GM21367 (cell line): ENCODE measurements around the gene ASB2.

Source experiments
- ATAC-seq: cut with Tn5 transposase; IDR thresholded peaks from one replicate; pipeline ENCODE4 v1.9.1; 2021; ENCODE audit not compliant: unreplicated experiment

The ASB2 gene

DNA sequence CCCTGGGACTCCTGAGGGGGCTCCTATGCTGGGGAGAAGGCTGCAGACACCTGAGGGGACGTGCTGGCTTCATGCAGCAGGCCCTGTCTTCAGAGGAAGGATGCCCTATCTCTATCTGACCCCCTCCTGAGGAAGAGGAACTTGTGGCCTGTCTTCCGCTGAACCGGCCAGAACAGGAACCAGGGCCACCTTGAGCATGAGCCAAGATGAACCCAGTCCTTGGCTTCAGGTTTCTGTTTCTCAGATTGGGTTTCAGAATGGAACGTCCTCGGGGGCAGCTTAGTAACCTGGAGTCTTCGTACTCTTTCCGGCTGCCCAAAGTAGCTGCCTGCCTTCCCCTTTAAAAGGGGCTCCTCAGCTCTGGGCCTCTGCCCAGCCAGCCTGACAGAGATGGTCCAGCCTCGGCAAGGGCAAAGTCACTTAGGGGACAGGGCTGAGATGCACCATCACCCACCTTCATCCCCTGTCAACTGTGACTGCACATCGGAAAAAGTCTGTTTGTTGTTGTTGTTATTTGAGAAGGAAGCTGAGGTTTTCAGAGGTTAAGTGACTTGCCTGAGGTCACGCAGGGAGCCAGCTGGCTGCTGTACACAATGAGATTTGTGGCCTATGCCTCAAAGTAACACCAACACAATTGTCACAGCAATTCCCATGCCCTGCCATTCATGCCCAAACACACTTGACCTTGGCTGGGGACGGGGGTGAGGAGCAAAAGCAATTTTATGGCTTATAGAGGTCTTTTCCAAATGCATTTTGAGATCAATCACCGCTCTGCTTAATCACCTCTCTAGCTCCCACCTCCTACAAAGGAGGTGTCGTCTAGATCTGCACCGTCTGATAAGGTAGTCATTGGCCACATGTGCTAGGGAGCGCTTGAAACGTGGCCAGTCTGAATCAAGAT, 13.4 kb downstream of the ASB2 start:
- peak; percentile 49 for ATAC-seq

DNA sequence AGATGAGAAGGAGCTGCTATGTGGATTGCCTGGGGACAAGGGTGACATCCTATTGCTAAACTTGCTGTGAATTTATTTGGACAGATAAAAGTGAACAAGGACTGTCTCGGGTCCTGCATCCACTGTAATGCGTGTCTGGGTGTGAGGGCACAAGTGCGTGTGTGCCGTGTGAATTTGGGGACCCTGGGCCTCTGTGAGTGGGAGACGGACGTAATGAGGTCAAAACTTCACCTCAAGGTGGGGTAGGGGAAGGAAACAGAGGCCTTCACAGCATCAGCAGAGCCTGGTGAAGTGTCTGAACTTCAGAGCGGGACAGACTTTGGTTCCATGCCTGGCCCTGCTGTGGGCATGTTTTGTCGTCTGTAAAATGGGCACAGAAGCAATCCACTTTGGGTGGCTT, 14.8 kb downstream of the ASB2 start:
- ATAC-seq, result no peak

DNA sequence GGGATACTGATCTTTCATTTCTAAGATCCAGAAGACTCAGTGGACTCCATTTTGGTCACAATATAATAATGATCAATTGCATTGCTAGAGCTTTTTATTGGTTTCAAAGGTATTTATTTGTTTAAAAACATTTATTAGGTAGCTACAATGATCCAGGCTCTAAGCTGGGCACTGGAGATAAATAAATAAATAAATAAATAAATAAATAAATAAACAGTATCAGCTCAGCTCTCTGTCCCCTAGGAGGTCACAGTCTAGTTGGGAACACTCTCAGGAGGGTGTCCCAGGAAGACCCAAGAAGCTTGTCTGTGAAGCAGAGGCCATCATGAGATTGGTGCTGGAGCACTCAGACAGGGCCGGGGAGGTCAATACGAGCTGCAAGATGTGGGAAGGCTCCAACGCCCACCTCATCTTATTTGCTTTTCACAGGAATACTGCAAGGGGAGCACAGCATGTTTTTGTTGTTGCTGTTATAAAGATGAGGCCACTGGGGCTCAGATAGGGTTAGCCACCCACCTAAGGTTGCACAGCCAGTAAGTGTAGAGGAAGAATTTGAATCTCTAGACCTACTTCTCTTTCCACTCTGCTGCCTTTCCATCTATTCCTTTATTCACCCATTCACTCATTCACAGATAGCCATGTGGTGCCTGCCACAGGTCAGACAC, 15.5 kb downstream of the ASB2 start:
- ATAC-seq, result no peak

DNA sequence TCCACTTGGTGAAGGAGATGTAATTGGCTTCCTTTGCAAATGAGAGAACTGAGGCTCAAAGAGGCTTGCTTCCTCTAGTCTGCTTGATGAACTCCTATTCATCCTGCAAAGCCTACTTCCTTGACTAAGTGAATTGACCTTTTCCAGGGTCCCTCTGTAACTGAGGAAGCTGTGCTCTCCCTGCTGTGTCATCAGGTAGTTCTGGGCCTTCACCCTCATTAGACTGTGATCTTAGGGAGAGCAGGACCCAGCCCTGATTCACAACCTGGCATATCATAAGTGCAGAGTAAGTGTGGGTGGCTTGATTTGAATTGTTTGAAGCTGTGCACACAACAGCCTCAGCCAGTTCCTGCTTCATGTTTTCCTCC, 16.3 kb downstream of the ASB2 start:
- ATAC-seq, result no peak

- ATAC-seq, result peak; percentile 66
Measured at GRCh38 chr14:93959239-93960107, 16.9 kb downstream of the ASB2 start.

GRCh38 chr14:93958567-93959238, 17.7 kb downstream of the ASB2 start:
- ATAC-seq, result no peak

DNA sequence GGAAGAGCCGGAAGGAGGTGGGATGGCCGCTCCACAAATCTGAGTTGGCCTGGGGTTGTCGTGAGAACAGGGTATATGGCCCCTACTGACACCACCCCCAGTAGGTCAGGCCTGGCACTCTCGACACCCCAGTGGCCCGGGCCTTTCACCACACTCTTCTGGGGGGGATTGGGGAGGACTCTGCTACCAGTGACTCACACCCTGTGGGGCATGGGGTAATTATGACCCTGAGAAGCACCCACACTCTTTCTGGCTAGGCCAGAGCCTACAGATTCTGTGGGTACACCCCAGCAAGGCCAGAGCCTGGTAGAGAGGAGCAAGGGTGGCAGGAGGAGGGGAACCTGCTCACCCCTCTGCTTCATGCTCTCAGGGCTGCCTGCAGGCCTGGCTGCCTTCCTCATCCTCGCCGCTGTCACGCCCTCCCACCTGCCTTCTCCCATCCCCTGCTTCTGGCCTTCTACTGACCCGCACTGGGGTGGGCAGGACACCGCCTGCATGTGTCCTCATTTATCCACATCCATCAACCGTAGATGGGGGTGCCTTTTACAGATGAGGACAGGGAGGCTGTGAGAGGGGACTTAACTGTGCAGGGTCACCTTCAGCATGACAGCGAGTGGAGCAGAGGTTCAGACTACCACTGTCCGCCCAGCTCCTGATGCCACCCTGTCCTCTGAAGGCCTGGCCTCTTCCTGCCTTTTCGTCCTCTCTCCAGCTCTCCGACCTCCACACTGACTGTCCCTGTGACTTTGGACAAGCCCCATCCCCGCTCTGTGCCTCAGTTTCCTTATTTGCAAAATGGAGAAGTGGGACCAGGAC, 18.4 kb downstream of the ASB2 start:
- no peak for ATAC-seq

GRCh38 chr14:93957333-93957710, 19.0 kb downstream of the ASB2 start:
- no peak for ATAC-seq

- ATAC-seq, result no peak
Measured at GRCh38 chr14:93956514-93957332, 19.6 kb downstream of the ASB2 start.

DNA sequence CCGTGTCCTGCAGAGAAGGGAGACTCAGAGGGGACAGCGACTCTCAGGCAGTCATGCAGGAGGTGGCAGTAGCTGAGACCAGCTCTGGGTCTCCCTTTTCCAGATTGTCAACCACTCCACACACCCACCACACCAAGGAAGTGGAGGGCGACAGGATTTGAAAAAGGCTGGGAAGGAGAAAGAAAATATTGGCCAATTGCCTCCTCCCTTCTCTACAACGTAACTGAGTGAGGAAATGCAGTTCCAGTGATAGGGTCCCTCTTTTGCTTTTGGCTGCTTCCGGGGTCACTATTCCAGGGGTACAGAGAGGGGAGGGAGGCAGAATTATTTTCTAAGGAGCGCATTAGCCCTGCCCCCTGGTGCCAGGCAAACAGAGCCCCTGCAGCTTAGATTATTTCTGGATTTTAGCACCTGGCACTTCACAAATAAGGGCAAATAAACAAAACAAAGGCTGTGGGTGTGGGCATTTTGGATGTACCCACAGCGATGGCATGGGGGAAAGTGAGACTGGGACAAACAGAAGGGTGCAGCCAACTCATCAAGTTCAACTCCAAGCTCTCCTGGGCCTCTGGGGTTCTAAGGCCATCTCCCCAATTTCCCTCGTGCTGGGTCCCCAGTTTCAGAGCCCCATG, 20.4 kb downstream of the ASB2 start:
- no peak for ATAC-seq

DNA sequence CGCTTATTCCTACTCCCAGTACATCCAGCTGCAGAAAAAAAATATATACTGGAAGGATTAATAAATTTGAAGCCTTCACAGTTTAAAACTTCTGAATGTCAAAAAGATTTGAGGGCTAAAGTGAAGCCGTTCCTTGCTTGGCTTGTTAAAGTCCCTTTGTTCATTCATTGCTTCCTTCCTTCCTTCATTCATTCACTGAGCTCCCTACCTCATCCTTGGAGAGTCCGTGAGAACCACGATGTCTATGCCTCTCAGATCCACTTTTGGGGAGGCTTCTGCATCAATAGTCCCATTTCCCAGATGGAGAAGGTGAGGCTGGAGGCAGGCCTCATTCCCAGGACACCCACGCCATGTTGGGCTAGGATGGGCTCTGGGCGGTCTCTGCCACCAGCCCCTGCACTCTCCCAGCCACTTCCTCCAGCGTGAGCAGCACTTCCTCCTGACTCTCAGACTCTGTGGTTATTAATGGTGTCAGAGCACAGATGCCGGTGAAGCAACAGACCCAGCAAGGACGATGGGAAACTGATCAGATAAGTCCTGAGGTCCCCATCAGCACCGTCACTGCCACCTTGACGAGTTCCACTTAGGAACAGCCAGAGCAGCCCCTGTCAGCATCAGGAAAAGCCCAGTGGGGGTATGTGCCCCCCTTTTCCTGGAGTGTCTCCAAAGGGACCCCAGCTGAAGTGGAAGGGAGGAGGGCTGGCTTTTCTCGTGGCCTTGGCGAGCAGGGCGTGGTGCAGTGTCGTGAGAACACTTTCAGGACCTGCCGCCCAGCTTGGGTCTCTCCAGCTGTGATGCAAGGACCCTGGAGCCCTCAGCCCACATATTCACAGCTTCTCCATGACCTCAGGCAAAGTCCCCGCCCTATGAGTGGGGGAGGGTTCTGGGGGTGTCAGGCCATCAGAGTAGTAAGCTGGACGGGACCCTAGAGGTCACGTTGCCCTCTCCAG, 21.2 kb downstream of the ASB2 start:
- ATAC-seq, result peak; percentile 26

GRCh38 chr14:93954516-93954830, 21.9 kb downstream of the ASB2 start:
- no peak for ATAC-seq

DNA sequence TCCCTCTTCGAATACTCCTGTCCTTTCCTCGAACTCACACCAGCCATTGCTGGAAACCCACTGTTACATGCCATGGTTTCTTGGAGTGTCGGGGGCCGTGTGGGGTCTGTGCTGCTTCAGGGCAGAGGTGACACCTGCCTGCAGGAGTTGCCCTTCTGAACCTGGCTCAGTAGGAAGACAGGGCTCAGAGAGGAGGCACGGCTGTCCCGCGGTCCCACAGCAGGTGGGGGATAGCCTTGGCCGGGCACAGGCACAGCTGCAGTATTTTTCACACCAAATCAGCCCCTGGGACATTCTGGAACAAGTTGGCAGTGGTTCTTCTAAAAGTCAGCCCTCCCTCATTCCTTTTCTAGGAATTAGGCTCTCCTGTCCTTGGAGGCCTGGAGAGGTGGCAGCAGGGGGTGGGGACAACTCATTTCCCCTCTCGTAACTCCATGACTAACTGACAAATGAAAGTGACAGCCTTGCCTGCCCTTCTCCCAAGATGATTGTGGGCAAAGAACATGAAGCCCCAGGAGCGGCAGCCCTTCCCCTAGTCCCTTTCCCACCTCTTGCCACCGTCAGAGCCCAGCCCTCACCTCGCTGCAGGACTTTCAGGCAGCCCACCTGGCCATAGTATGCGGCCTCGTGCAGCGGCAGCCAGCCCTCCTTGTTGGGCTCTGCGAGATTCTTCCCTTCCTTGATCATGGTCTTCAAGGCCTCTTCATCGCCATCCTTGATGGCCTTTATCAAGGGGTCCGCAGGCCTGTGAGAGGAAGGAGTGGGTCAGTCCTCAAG, 22.4 kb downstream of the ASB2 start:
- ATAC-seq, result no peak

DNA sequence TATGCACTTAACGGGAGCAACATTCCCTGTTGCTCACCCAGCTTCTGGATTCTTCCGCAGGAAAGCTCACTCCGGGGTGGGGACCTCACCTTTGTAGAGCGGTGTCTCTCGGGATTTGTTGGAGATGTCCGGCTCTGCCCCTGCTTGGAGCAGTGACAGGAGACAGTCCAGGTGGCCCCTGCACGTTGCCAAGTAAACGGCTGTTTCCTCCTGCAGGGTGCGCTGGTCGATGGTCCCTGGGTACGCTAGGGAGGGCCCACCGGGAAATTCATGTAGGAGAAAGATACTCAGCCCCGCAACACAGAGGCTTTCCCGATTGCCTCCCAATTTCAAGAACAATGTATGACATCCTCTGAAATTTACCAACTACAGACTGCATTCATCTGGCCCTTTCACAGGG, 23.1 kb downstream of the ASB2 start:
- no peak for ATAC-seq

DNA sequence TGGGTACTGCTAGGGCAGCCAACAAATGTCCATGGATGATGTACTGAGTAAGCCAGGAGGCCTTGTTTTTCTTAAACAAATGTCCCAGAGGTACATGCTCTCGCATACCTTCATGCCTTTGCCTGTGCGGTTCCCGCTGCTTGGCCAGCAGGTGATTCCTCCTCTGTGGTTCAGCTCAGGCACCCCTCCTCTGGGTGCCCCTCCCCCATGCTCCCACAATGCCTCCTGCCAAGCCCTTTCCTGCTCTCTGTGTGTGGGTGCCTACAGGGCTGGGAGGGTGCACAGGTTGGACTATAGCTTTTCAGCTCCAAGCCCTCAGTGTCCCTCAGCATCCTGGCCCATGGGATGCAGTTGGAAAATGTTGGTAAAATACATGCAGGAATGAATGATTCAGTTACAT, 23.5 kb downstream of the ASB2 start:
- no peak for ATAC-seq

- ATAC-seq, result no peak
Measured at GRCh38 chr14:93951635-93952540, 24.5 kb downstream of the ASB2 start.
